Nephron progenitor cell (in vitro differentiated cells): ENCODE results near the gene LRBA.
"Not testable (repeated sequence)": the region's sequence is repeated elsewhere in the genome, so short reads cannot be mapped to it uniquely, and the experiment has no call there.

Experiments used
- DNase-seq: peaks from one replicate; pipeline ENCODE4 v3.0.0; 2021
- H3K27ac Mint-ChIP-seq: 2 replicates; pipeline ENCODE4 v1.8.0; 2021; ENCODE audit warnings: mild to moderate bottlenecking, moderate library complexity, mixed read lengths
- H3K27me3 Mint-ChIP-seq: 2 replicates; pipeline ENCODE4 v1.8.0; 2021; ENCODE audit warnings: mild to moderate bottlenecking, low read depth, mixed read lengths; ENCODE audit not compliant: poor library complexity
- H3K36me3 Mint-ChIP-seq: 2 replicates; pipeline ENCODE4 v1.8.0; 2021; ENCODE audit warnings: low read depth, mixed read lengths
- H3K4me1 Mint-ChIP-seq: 2 replicates; pipeline ENCODE4 v1.8.0; 2021; ENCODE audit warnings: mixed read lengths
- H3K4me3 Mint-ChIP-seq: 2 replicates; pipeline ENCODE4 v1.8.0; 2021; ENCODE audit warnings: mild to moderate bottlenecking, moderate library complexity, mixed read lengths
- H3K9me3 Mint-ChIP-seq: 2 replicates; pipeline ENCODE4 v1.8.0; 2021; ENCODE audit warnings: mild to moderate bottlenecking, moderate library complexity, mixed read lengths
- CTCF ChIP-seq: fragments of 200-600 bp; sonication (generic); IDR thresholded peaks from 2 replicates; pipeline ENCODE4 v1.5.0; 2021; ENCODE audit warnings: antibody characterized with exemption

LRBA gene, protein sequence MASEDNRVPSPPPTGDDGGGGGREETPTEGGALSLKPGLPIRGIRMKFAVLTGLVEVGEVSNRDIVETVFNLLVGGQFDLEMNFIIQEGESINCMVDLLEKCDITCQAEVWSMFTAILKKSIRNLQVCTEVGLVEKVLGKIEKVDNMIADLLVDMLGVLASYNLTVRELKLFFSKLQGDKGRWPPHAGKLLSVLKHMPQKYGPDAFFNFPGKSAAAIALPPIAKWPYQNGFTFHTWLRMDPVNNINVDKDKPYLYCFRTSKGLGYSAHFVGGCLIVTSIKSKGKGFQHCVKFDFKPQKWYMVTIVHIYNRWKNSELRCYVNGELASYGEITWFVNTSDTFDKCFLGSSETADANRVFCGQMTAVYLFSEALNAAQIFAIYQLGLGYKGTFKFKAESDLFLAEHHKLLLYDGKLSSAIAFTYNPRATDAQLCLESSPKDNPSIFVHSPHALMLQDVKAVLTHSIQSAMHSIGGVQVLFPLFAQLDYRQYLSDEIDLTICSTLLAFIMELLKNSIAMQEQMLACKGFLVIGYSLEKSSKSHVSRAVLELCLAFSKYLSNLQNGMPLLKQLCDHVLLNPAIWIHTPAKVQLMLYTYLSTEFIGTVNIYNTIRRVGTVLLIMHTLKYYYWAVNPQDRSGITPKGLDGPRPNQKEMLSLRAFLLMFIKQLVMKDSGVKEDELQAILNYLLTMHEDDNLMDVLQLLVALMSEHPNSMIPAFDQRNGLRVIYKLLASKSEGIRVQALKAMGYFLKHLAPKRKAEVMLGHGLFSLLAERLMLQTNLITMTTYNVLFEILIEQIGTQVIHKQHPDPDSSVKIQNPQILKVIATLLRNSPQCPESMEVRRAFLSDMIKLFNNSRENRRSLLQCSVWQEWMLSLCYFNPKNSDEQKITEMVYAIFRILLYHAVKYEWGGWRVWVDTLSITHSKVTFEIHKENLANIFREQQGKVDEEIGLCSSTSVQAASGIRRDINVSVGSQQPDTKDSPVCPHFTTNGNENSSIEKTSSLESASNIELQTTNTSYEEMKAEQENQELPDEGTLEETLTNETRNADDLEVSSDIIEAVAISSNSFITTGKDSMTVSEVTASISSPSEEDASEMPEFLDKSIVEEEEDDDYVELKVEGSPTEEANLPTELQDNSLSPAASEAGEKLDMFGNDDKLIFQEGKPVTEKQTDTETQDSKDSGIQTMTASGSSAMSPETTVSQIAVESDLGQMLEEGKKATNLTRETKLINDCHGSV (N-terminal part only)

DNA sequence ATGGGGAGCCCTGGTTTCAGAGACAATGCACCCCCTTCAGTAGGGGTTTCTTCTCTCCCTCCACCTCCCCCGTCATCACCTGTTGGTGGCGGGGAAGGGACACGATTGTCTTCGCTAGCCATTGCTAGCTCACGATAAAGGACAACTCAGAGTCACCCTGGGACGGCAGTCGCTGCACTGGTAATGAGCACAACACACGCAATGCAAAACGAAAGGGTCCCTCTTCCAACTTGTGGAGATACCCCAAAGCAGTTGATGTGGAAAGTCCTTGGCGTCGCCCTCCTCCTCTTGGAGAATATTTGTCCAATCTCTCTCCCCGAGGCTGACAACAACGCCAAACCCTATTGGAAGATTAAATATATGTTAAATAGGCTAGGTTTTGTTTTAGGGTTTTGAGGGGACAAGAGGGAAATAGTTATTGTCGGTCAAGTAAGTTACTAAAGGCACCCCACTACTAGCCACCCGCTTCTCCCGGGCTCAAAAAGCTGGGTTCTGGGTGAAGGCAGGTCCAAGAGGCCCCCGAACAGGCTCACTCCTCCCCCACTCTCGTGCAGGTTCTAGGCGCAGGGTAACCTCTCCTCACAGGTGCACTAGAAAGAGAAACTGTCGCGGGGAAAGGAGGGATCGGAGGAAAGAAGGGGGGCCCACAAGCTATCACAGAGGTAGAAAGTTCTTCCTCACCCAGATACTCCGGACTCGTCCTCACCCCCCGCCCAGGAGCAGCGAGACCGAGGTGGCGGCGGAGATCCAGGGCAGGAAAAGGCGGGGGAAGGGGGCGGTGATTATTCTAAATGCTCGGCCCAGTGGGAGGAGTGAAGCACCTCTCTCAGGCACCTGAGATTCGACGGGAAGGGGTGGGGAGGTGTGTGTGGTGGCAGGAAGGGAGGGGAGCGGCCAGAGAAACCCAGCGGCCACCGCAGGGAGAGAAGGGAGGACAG lies at the start of gene LRBA:
Gene LRBA (minus strand): TSS at position 764 of the 938 bp plus-strand sequence. CDS start 642 bp downstream, at position 122.
- peak within 1 kb of the TSS; percentile 99 for H3K4me3 Mint-ChIP-seq
- H3K27ac Mint-ChIP-seq, result peak within 1 kb of the TSS; percentile 86
- DNase-seq, result peak; percentile 79
- H3K9me3 Mint-ChIP-seq, result no peaks in the 10 kb centered on the region
- no peak for TF ChIP-seq CTCF
- peaks cover 13% of the 10 kb centered on the region for H3K36me3 Mint-ChIP-seq
- peaks cover 11% of the 10 kb centered on the region for H3K27me3 Mint-ChIP-seq
- peaks cover 24% of the 10 kb centered on the region for H3K4me1 Mint-ChIP-seq

DNA sequence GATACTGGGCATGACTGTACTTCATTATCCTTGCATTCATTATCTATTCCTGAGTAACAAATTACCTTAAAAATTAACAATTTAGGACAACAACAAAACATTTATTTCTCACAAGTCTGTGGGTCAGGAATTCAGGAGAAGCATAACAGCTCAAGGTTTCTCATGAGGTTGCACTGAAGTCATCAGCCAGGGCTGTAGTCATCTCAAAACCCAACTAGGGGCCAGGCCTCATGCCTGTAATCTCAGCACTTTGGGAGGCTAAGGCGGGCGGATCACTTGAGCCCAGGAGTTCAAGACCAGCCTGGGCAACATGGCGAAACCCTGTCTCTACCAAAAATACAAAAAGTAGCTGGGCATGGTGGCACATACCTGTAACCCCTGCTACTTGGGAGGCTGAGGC lies 48.1 kb upstream of the LRBA start:
- H3K4me3 Mint-ChIP-seq, result not testable (repeated sequence)

GRCh38 chr4:151055539-151055938 lies 40.5 kb upstream of the LRBA start:
- Mint-ChIP-seq H3K36me3 (no peaks in the 10 kb centered on the region), H3K9me3 (no peaks in the 10 kb centered on the region), H3K4me1 (no peaks in the 10 kb centered on the region), H3K27ac (no peak overlapping the region), H3K4me3 (no peak overlapping the region), H3K27me3 (no peaks in the 10 kb centered on the region)
- no peak for DNase-seq
- TF ChIP-seq CTCF, result no peak

More for the DNA sequence above, 48.1 kb upstream of the LRBA start:
- not testable (repeated sequence) for H3K36me3 Mint-ChIP-seq, H3K27ac Mint-ChIP-seq, H3K9me3 Mint-ChIP-seq, DNase-seq, H3K4me1 Mint-ChIP-seq, H3K27me3 Mint-ChIP-seq

- no peak overlapping the region for H3K4me3 Mint-ChIP-seq
- no peak overlapping the region for H3K27ac Mint-ChIP-seq
- H3K9me3 Mint-ChIP-seq, result no peaks in the 10 kb centered on the region
- no peaks in the 10 kb centered on the region for H3K36me3 Mint-ChIP-seq
- H3K4me1 Mint-ChIP-seq, result peaks cover 6% of the 10 kb centered on the region
- no peak for TF ChIP-seq CTCF
- peaks cover 5% of the 10 kb centered on the region for H3K27me3 Mint-ChIP-seq
- DNase-seq, result no peak
These were observed 37.7 kb upstream of the LRBA start for GRCh38 chr4:151052785-151053184.

- H3K27ac Mint-ChIP-seq, result no peak overlapping the region
- H3K27me3 Mint-ChIP-seq, result peaks cover 5% of the 10 kb centered on the region
- no peak overlapping the region for H3K4me3 Mint-ChIP-seq
- TF ChIP-seq CTCF, result no peak
- no peak for DNase-seq
- no peaks in the 10 kb centered on the region for H3K9me3 Mint-ChIP-seq
- H3K36me3 Mint-ChIP-seq, result no peaks in the 10 kb centered on the region
- peaks cover 6% of the 10 kb centered on the region for H3K4me1 Mint-ChIP-seq
These were observed 34.4 kb upstream of the LRBA start for GRCh38 chr4:151049430-151049884.
